WTC11 (cell line): Measurements from ENCODE around the gene SPG11. TPM values are rescaled to one million over a fixed set of nuclear protein-coding genes. Genes with fewer than 3 reads are reported as not detected.

Experiments used
- ATAC-seq: fragments of 200-7000 bp; cut with Tn5 transposase; 2 replicates; pipeline ENCODE4 v1.10.0; 2021; ENCODE audit warnings: mild to moderate bottlenecking, moderate library complexity
- CTCF ChIA-PET: fragments of 300-600 bp; sonication (Branson Sonifier 250); formaldehyde crosslinking; loops from one replicate; lab custom pipeline; 2021; ENCODE audit warnings: antibody characterized with exemption; lab: Charles Lee
- POLR2A ChIA-PET: fragments of 350-600 bp; sonication (Branson Sonifier 250); formaldehyde crosslinking; loops from one replicate; lab custom pipeline; 2021; ENCODE audit warnings: antibody characterized with exemption; lab: Charles Lee
- DNase-seq: peaks from one replicate; pipeline ENCODE4 v3.0.0; 2021; ENCODE audit warnings: low spot score
- H3K27ac Mint-ChIP-seq: 2 replicates; pipeline ENCODE4 v1.8.0; 2021; ENCODE audit warnings: mixed read lengths
- H3K27me3 Mint-ChIP-seq: 2 replicates; pipeline ENCODE4 v1.8.0; 2021; ENCODE audit warnings: low read depth, mild to moderate bottlenecking, moderate library complexity, mixed read lengths
- H3K36me3 Mint-ChIP-seq: 2 replicates; pipeline ENCODE4 v1.8.0; 2021; ENCODE audit warnings: mixed read lengths
- H3K4me1 Mint-ChIP-seq: 2 replicates; pipeline ENCODE4 v1.8.0; 2022; ENCODE audit warnings: mixed read lengths
- H3K4me3 Mint-ChIP-seq: 2 replicates; pipeline ENCODE4 v1.8.0; 2021; ENCODE audit warnings: mild to moderate bottlenecking, moderate library complexity, mixed read lengths
- H3K9me3 Mint-ChIP-seq: 2 replicates; pipeline ENCODE4 v1.8.0; 2021; ENCODE audit warnings: mixed read lengths
- CBFB ChIP-seq: sonication (generic); formaldehyde crosslinking; IDR thresholded peaks from 2 replicates; pipeline ENCODE4 v1.8.1; 2022; ENCODE audit warnings: mild to moderate bottlenecking, low read depth, missing genetic modification reagents
- EMX1 ChIP-seq: fragments of 250-450 bp; sonication (Bioruptor Pico); IDR thresholded peaks from 2 replicates; pipeline ENCODE4 v1.8.0; 2021; ENCODE audit warnings: mild to moderate bottlenecking
- ETV6 ChIP-seq: sonication (generic); formaldehyde crosslinking; IDR thresholded peaks from 2 replicates; pipeline ENCODE4 v1.8.1; 2022; ENCODE audit warnings: mild to moderate bottlenecking, missing genetic modification reagents
- HMGA2 ChIP-seq: fragments of 250-450 bp; sonication (Bioruptor Pico); IDR thresholded peaks from 2 replicates; pipeline ENCODE4 v1.4.0; 2021; ENCODE audit warnings: mild to moderate bottlenecking, moderate library complexity
- JAZF1 ChIP-seq: fragments of 250-450 bp; sonication (Bioruptor Pico); IDR thresholded peaks from 2 replicates; pipeline ENCODE4 v1.9.0; 2021; ENCODE audit warnings: moderate library complexity, mild to moderate bottlenecking, inconsistent platforms
- OVOL2 ChIP-seq: fragments of 250-450 bp; sonication (Bioruptor Pico); IDR thresholded peaks from 2 replicates; pipeline ENCODE4 v1.9.0; 2021; ENCODE audit warnings: mild to moderate bottlenecking, borderline replicate concordance
- TEAD4 ChIP-seq: sonication (generic); formaldehyde crosslinking; IDR thresholded peaks from 2 replicates; pipeline ENCODE4 v1.8.0; 2022; ENCODE audit warnings: mild to moderate bottlenecking, missing genetic modification reagents
- TP53 ChIP-seq: sonication (generic); formaldehyde crosslinking; IDR thresholded peaks from 2 replicates; pipeline ENCODE4 v1.8.1; 2023; ENCODE audit warnings: mild to moderate bottlenecking, missing genetic modification reagents
- ZBTB21 ChIP-seq: sonication (generic); formaldehyde crosslinking; IDR thresholded peaks from 2 replicates; pipeline ENCODE4 v1.8.1; 2023; ENCODE audit warnings: mild to moderate bottlenecking, missing genetic modification reagents, borderline replicate concordance
- ZNF138 ChIP-seq: sonication (generic); formaldehyde crosslinking; conservative IDR thresholded peaks from 2 replicates; pipeline ENCODE4 v1.8.1; 2022; ENCODE audit warnings: mild to moderate bottlenecking, moderate library complexity, missing genetic modification reagents
- ZNF232 ChIP-seq: sonication (generic); formaldehyde crosslinking; IDR thresholded peaks from 2 replicates; pipeline ENCODE4 v1.8.0; 2022; ENCODE audit warnings: mild to moderate bottlenecking, missing genetic modification reagents
- ZNF263 ChIP-seq: sonication (generic); formaldehyde crosslinking; IDR thresholded peaks from 2 replicates; pipeline ENCODE4 v1.8.1; 2022; ENCODE audit warnings: low read depth, mild to moderate bottlenecking, moderate library complexity, missing genetic modification reagents
- ZNF396 ChIP-seq: fragments of 250-450 bp; sonication (Bioruptor Pico); IDR thresholded peaks from 2 replicates; pipeline ENCODE4 v1.8.0; 2021; ENCODE audit warnings: mild to moderate bottlenecking, moderate library complexity, borderline replicate concordance
- total RNA-seq: library from RNA; stranded (reverse); gene quantifications from 3 replicates; pipeline ENCODE4 v1.2.3, GENCODE V29; 2021
- TF ChIP-seq, protein P1 (sequence below): fragments of 200-600 bp; IDR thresholded peaks from 2 replicates; pipeline ENCODE4 v1.8.0; 2022; ENCODE audit warnings: antibody characterized with exemption
- TF ChIP-seq, protein P2 (sequence below): sonication (generic); formaldehyde crosslinking; IDR thresholded peaks from 2 replicates; pipeline ENCODE4 v1.8.1; 2023; ENCODE audit warnings: mild to moderate bottlenecking, missing genetic modification reagents
- TF ChIP-seq, protein P3 (sequence below): sonication (generic); formaldehyde crosslinking; IDR thresholded peaks from 2 replicates; pipeline ENCODE4 v1.8.0; 2022; ENCODE audit warnings: mild to moderate bottlenecking, missing genetic modification reagents
- TF ChIP-seq, protein P4 (sequence below): sonication (generic); formaldehyde crosslinking; IDR thresholded peaks from 2 replicates; pipeline ENCODE4 v1.8.0; 2023; ENCODE audit warnings: missing genetic modification reagents, mild to moderate bottlenecking, borderline replicate concordance
- TF ChIP-seq, protein P5 (sequence below): sonication (generic); formaldehyde crosslinking; IDR thresholded peaks from 2 replicates; pipeline ENCODE4 v1.8.0; 2023; ENCODE audit warnings: mild to moderate bottlenecking, missing genetic modification reagents
- TF ChIP-seq, protein P6 (sequence below): fragments of 250-450 bp; sonication (Bioruptor Pico); conservative IDR thresholded peaks from 2 replicates; pipeline ENCODE4 v1.9.0; 2021; ENCODE audit warnings: mild to moderate bottlenecking
- TF ChIP-seq, protein P7 (sequence below): sonication (generic); formaldehyde crosslinking; conservative IDR thresholded peaks from 2 replicates; pipeline ENCODE4 v1.8.1; 2022; ENCODE audit warnings: mild to moderate bottlenecking, missing genetic modification reagents

The SPG11 gene
- total RNA-seq, 1 experiment from 2014 or later, result 46.4 TPM

DNA sequence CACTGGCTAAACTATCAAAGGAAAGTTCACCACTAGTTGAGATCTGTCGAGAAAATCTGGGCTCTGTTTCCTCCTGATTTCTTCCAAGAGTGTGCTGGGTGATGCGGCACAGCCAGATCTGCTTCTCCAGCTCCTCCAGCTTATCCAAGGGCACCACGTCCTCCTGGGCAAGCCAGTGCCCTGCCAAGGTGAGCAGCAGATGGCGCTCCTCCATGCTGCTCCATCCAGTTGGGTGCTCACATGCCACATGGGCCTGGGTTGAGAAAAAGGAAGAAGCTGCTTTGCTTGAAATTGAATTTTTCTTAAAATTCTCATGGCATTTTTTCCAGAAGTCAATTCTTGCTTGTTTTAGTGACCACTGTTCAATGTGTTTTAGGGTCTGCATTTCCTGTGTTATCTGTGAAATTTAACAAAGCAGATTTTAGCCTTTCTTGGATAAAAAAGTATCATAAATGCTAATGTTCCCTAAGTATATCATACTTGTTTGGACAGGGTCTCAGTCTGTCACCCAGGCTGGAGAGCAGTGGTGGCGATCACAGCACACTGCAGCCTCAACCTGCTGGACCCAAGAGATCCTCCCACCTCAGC lies 79.2 kb downstream of the SPG11 start:
- CTCF ChIA-PET, result interaction anchor here (0.6 to 1.8 kb wide), 24 partner anchors 9 to 336 kb away, joined by 3 to 17 read pairs (median 4); partner anchors contain the start of genes EIF3J, SPG11 and TRIM69
- DNase-seq (peak; percentile 67), ATAC-seq (peak; percentile 98)
- POLR2A ChIA-PET, result interaction anchor here (0.6 to 1.1 kb wide), 3 partner anchors 48 to 154 kb away, joined by 3 to 5 read pairs (median 3); partner anchors contain the start of genes EIF3J and SPG11
- TF ChIP-seq ZBTB21 (CRISPR knock-in tag), result no peak
- no peak for TF ChIP-seq HMGA2 (CRISPR knock-in tag)
- no peak for TF ChIP-seq TEAD4 (CRISPR knock-in tag)
- TF ChIP-seq, protein P1, sequence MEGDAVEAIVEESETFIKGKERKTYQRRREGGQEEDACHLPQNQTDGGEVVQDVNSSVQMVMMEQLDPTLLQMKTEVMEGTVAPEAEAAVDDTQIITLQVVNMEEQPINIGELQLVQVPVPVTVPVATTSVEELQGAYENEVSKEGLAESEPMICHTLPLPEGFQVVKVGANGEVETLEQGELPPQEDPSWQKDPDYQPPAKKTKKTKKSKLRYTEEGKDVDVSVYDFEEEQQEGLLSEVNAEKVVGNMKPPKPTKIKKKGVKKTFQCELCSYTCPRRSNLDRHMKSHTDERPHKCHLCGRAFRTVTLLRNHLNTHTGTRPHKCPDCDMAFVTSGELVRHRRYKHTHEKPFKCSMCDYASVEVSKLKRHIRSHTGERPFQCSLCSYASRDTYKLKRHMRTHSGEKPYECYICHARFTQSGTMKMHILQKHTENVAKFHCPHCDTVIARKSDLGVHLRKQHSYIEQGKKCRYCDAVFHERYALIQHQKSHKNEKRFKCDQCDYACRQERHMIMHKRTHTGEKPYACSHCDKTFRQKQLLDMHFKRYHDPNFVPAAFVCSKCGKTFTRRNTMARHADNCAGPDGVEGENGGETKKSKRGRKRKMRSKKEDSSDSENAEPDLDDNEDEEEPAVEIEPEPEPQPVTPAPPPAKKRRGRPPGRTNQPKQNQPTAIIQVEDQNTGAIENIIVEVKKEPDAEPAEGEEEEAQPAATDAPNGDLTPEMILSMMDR, result 0 out of 2 replicates have a peak, but pooled peaks have one; percentile 27
- TF ChIP-seq ETV6 (CRISPR knock-in tag), result no peak
- H3K36me3 Mint-ChIP-seq, result peaks cover 65% of the 10 kb centered on the region
- no peaks in the 10 kb centered on the region for H3K27me3 Mint-ChIP-seq
- H3K27ac Mint-ChIP-seq, result no peak overlapping the region
- no peak overlapping the region for H3K4me3 Mint-ChIP-seq
- no peaks in the 10 kb centered on the region for H3K9me3 Mint-ChIP-seq
- H3K4me1 Mint-ChIP-seq, result no peaks in the 10 kb centered on the region

DNA sequence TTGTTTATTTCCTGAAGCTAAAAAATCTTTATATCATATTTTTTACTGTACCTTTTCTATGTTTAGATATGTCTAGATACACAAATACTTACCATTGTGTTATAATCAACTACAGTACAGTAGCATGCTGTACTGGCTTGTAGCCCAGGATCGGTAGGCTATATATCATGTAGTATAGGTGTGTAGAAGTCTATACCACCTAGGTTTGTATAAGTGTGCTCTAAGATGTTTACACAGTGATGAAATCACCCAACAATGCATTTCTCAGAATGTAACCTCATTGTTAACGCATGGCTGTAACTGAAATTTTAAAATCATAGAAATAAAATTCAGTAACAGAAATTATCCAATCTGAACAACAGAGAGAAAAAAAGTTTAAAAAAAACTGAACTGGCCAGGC lies 83.4 kb downstream of the SPG11 start:
- Mint-ChIP-seq H3K9me3 (no peaks in the 10 kb centered on the region), H3K27me3 (no peaks in the 10 kb centered on the region), H3K27ac (no peak overlapping the region), H3K36me3 (peaks cover 44% of the 10 kb centered on the region), H3K4me3 (no peak overlapping the region), H3K4me1 (no peaks in the 10 kb centered on the region)
- no peak for DNase-seq
- ChIA-PET CTCF (interaction anchor here (0.7 to 1.6 kb wide), 2 partner anchors 83 to 689 kb away, joined by 4 to 8 read pairs; partner anchors contain the start of gene SPG11), POLR2A (no interaction called here)
- no peak for ATAC-seq
- TF ChIP-seq CBFB (CRISPR knock-in tag) (no peak), ZNF138 (CRISPR knock-in tag) (no peak), JAZF1 (CRISPR knock-in tag) (no peak), ZNF232 (no peak), ZNF396 (CRISPR knock-in tag) (no peak), TP53 (CRISPR knock-in tag) (no peak), ZNF263 (CRISPR knock-in tag) (no peak), OVOL2 (CRISPR knock-in tag) (no peak), EMX1 (CRISPR knock-in tag) (no peak), ZBTB21 (CRISPR knock-in tag) (no peak)
- TF ChIP-seq, protein P2, sequence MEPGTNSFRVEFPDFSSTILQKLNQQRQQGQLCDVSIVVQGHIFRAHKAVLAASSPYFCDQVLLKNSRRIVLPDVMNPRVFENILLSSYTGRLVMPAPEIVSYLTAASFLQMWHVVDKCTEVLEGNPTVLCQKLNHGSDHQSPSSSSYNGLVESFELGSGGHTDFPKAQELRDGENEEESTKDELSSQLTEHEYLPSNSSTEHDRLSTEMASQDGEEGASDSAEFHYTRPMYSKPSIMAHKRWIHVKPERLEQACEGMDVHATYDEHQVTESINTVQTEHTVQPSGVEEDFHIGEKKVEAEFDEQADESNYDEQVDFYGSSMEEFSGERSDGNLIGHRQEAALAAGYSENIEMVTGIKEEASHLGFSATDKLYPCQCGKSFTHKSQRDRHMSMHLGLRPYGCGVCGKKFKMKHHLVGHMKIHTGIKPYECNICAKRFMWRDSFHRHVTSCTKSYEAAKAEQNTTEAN, result no peak
- TF ChIP-seq, protein P3, sequence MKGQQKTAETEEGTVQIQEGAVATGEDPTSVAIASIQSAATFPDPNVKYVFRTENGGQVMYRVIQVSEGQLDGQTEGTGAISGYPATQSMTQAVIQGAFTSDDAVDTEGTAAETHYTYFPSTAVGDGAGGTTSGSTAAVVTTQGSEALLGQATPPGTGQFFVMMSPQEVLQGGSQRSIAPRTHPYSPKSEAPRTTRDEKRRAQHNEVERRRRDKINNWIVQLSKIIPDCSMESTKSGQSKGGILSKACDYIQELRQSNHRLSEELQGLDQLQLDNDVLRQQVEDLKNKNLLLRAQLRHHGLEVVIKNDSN (CRISPR knock-in tag), result no peak
- TF ChIP-seq, protein P4, sequence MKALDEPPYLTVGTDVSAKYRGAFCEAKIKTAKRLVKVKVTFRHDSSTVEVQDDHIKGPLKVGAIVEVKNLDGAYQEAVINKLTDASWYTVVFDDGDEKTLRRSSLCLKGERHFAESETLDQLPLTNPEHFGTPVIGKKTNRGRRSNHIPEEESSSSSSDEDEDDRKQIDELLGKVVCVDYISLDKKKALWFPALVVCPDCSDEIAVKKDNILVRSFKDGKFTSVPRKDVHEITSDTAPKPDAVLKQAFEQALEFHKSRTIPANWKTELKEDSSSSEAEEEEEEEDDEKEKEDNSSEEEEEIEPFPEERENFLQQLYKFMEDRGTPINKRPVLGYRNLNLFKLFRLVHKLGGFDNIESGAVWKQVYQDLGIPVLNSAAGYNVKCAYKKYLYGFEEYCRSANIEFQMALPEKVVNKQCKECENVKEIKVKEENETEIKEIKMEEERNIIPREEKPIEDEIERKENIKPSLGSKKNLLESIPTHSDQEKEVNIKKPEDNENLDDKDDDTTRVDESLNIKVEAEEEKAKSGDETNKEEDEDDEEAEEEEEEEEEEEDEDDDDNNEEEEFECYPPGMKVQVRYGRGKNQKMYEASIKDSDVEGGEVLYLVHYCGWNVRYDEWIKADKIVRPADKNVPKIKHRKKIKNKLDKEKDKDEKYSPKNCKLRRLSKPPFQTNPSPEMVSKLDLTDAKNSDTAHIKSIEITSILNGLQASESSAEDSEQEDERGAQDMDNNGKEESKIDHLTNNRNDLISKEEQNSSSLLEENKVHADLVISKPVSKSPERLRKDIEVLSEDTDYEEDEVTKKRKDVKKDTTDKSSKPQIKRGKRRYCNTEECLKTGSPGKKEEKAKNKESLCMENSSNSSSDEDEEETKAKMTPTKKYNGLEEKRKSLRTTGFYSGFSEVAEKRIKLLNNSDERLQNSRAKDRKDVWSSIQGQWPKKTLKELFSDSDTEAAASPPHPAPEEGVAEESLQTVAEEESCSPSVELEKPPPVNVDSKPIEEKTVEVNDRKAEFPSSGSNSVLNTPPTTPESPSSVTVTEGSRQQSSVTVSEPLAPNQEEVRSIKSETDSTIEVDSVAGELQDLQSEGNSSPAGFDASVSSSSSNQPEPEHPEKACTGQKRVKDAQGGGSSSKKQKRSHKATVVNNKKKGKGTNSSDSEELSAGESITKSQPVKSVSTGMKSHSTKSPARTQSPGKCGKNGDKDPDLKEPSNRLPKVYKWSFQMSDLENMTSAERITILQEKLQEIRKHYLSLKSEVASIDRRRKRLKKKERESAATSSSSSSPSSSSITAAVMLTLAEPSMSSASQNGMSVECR (CRISPR knock-in tag), result no peak
- TF ChIP-seq, protein P5, sequence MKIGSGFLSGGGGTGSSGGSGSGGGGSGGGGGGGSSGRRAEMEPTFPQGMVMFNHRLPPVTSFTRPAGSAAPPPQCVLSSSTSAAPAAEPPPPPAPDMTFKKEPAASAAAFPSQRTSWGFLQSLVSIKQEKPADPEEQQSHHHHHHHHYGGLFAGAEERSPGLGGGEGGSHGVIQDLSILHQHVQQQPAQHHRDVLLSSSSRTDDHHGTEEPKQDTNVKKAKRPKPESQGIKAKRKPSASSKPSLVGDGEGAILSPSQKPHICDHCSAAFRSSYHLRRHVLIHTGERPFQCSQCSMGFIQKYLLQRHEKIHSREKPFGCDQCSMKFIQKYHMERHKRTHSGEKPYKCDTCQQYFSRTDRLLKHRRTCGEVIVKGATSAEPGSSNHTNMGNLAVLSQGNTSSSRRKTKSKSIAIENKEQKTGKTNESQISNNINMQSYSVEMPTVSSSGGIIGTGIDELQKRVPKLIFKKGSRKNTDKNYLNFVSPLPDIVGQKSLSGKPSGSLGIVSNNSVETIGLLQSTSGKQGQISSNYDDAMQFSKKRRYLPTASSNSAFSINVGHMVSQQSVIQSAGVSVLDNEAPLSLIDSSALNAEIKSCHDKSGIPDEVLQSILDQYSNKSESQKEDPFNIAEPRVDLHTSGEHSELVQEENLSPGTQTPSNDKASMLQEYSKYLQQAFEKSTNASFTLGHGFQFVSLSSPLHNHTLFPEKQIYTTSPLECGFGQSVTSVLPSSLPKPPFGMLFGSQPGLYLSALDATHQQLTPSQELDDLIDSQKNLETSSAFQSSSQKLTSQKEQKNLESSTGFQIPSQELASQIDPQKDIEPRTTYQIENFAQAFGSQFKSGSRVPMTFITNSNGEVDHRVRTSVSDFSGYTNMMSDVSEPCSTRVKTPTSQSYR (CRISPR knock-in tag), result no peak
- TF ChIP-seq, protein P6, sequence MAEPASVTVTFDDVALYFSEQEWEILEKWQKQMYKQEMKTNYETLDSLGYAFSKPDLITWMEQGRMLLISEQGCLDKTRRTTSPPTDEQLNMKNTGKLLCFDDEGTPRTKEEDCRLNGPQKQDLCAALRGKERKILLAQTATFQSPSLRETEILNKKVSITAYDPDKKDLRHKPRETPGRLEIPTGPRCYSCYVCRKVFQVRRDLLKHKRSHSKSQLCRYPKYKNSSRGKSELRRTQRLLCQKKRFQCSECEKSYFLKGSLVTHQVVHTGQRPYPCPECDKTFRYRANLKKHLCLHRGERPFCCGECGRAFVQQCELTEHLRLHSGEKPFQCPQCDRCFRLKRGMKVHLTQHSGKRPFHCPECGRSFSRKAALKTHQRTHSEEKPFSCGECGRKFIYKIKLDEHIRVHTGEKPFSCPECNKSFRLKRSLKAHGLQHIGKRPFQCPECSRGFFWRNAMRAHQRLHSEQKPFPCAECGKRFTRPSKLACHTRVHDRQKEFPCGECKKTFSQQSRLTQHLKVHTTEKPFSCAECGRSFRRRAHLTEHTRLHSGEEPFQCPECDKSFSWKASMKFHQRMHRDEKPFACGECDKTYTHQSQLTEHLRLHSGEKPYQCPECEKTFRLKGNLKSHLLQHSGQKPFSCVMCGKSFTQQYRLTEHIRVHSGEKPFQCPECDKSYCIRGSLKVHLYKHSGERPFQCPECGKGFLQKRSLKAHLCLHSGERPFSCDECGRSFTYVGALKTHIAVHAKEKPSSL (CRISPR knock-in tag), result no peak
- TF ChIP-seq, protein P7, sequence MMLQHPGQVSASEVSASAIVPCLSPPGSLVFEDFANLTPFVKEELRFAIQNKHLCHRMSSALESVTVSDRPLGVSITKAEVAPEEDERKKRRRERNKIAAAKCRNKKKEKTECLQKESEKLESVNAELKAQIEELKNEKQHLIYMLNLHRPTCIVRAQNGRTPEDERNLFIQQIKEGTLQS (CRISPR knock-in tag), result no peak
